ENCODE results near the gene PPIF. TPM values are rescaled to one million over a fixed set of nuclear protein-coding genes. Genes with fewer than 3 reads are reported as not detected.

PPIF gene
- total RNA-seq, 1 experiment from 2014 or later = 80.9 TPM

DNA sequence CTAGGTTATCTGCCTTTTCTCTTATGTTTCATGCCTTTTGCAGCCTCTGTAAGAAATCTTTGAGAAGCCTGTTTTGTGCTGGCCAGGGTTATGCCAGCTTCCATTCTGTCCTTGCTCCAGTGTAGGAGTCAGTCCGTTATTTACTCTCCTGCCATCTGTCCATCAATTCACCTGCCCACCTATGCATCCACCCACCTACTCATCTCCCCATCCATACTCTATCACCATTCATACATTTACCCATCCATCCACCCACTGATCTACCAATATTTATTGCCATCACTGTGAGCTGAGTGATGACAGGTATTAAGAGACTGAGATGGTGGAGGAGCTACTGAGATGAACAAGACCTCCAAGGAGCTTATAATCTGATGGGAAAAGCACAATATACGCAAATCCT lies 12.7 kb upstream of the PPIF start:
- H3K4me1 Mint-ChIP-seq = peaks cover 13% of the 10 kb centered on the region
- peaks cover 11% of the 10 kb centered on the region for H3K27me3 Mint-ChIP-seq (ENCODE audit: low read depth)
- peaks cover 8% of the 10 kb centered on the region; the same call in 1 of the 2 replicates for H3K36me3 Mint-ChIP-seq
- no peak overlapping the region for H3K27ac Mint-ChIP-seq
- DNase-seq (ENCODE audit: low spot score) = no peak
- ChIA-PET CTCF (interaction anchor here (4.6 kb wide), 1 partner anchor 13 kb away, joined by 24 read pairs; the partner anchor contains the start of gene PPIF), POLR2A (no interaction called here)
- H3K9me3 Mint-ChIP-seq = peaks cover 23% of the 10 kb centered on the region
- TF ChIP-seq, protein P1, sequence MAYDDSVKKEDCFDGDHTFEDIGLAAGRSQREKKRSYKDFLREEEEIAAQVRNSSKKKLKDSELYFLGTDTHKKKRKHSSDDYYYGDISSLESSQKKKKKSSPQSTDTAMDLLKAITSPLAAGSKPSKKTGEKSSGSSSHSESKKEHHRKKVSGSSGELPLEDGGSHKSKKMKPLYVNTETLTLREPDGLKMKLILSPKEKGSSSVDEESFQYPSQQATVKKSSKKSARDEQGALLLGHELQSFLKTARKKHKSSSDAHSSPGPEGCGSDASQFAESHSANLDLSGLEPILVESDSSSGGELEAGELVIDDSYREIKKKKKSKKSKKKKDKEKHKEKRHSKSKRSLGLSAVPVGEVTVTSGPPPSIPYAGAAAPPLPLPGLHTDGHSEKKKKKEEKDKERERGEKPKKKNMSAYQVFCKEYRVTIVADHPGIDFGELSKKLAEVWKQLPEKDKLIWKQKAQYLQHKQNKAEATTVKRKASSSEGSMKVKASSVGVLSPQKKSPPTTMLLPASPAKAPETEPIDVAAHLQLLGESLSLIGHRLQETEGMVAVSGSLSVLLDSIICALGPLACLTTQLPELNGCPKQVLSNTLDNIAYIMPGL (CRISPR knock-in tag; IDR thresholded peaks at IDR 0.05) = no peak
- TF ChIP-seq, protein P2, sequence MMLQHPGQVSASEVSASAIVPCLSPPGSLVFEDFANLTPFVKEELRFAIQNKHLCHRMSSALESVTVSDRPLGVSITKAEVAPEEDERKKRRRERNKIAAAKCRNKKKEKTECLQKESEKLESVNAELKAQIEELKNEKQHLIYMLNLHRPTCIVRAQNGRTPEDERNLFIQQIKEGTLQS (CRISPR knock-in tag; conservative IDR thresholded peaks at IDR 0.05) = no peak
- no peak for TF ChIP-seq NFATC4 (CRISPR knock-in tag; IDR thresholded peaks at IDR 0.05)
- TF ChIP-seq RORB (CRISPR knock-in tag; IDR thresholded peaks at IDR 0.05) = no peak
- TF ChIP-seq, protein P3, sequence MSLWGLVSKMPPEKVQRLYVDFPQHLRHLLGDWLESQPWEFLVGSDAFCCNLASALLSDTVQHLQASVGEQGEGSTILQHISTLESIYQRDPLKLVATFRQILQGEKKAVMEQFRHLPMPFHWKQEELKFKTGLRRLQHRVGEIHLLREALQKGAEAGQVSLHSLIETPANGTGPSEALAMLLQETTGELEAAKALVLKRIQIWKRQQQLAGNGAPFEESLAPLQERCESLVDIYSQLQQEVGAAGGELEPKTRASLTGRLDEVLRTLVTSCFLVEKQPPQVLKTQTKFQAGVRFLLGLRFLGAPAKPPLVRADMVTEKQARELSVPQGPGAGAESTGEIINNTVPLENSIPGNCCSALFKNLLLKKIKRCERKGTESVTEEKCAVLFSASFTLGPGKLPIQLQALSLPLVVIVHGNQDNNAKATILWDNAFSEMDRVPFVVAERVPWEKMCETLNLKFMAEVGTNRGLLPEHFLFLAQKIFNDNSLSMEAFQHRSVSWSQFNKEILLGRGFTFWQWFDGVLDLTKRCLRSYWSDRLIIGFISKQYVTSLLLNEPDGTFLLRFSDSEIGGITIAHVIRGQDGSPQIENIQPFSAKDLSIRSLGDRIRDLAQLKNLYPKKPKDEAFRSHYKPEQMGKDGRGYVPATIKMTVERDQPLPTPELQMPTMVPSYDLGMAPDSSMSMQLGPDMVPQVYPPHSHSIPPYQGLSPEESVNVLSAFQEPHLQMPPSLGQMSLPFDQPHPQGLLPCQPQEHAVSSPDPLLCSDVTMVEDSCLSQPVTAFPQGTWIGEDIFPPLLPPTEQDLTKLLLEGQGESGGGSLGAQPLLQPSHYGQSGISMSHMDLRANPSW (CRISPR knock-in tag; conservative IDR thresholded peaks at IDR 0.05; ENCODE audit: low read depth) = no peak
- TF ChIP-seq, protein P4, sequence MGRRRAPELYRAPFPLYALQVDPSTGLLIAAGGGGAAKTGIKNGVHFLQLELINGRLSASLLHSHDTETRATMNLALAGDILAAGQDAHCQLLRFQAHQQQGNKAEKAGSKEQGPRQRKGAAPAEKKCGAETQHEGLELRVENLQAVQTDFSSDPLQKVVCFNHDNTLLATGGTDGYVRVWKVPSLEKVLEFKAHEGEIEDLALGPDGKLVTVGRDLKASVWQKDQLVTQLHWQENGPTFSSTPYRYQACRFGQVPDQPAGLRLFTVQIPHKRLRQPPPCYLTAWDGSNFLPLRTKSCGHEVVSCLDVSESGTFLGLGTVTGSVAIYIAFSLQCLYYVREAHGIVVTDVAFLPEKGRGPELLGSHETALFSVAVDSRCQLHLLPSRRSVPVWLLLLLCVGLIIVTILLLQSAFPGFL (CRISPR knock-in tag; IDR thresholded peaks at IDR 0.05; ENCODE audit: borderline replicate concordance) = no peak
- ATAC-seq = no peak
- no peak overlapping the region for H3K4me3 Mint-ChIP-seq

DNA sequence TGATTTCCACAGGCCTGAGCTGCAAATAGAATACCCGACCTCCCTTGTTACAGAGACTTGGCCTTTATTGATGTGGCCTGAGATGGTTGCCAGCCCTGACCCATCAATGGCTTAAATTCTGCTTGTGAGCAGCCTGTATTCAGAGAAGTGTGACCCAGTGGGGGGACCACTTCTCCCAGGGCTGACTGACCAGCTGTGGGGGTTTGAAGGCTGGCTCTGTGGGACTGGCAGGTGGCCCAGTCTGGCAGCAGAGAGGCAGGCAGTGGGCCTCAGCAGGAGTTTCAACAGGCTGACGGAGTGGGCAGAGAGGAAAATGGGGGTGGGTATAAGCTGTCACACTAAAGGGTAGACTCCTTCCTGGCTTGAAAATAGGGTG lies 12.2 kb upstream of the PPIF start:
- no peak overlapping the region for H3K27ac Mint-ChIP-seq
- TF ChIP-seq, protein P3 (CRISPR knock-in tag; conservative IDR thresholded peaks at IDR 0.05; ENCODE audit: low read depth) = no peak
- TF ChIP-seq, protein P5, sequence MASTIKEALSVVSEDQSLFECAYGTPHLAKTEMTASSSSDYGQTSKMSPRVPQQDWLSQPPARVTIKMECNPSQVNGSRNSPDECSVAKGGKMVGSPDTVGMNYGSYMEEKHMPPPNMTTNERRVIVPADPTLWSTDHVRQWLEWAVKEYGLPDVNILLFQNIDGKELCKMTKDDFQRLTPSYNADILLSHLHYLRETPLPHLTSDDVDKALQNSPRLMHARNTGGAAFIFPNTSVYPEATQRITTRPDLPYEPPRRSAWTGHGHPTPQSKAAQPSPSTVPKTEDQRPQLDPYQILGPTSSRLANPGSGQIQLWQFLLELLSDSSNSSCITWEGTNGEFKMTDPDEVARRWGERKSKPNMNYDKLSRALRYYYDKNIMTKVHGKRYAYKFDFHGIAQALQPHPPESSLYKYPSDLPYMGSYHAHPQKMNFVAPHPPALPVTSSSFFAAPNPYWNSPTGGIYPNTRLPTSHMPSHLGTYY (CRISPR knock-in tag; IDR thresholded peaks at IDR 0.05) = no peak
- TF ChIP-seq SP1 (CRISPR knock-in tag; conservative IDR thresholded peaks at IDR 0.05) = no peak
- POLR2A ChIA-PET = no interaction called here
- H3K4me1 Mint-ChIP-seq = peaks cover 13% of the 10 kb centered on the region
- no peak overlapping the region for H3K4me3 Mint-ChIP-seq
- H3K9me3 Mint-ChIP-seq = peaks cover 23% of the 10 kb centered on the region
- CTCF ChIA-PET = interaction anchor here (2.3 to 4.6 kb wide), 2 partner anchors 12 to 23 kb away, joined by 6 to 24 read pairs; partner anchors contain the start of gene PPIF
- DNase-seq (ENCODE audit: low spot score) = no peak
- H3K36me3 Mint-ChIP-seq = peaks cover 8% of the 10 kb centered on the region; the same call in 1 of the 2 replicates
- ATAC-seq = no peak
- H3K27me3 Mint-ChIP-seq (ENCODE audit: low read depth) = peaks cover 11% of the 10 kb centered on the region

DNA sequence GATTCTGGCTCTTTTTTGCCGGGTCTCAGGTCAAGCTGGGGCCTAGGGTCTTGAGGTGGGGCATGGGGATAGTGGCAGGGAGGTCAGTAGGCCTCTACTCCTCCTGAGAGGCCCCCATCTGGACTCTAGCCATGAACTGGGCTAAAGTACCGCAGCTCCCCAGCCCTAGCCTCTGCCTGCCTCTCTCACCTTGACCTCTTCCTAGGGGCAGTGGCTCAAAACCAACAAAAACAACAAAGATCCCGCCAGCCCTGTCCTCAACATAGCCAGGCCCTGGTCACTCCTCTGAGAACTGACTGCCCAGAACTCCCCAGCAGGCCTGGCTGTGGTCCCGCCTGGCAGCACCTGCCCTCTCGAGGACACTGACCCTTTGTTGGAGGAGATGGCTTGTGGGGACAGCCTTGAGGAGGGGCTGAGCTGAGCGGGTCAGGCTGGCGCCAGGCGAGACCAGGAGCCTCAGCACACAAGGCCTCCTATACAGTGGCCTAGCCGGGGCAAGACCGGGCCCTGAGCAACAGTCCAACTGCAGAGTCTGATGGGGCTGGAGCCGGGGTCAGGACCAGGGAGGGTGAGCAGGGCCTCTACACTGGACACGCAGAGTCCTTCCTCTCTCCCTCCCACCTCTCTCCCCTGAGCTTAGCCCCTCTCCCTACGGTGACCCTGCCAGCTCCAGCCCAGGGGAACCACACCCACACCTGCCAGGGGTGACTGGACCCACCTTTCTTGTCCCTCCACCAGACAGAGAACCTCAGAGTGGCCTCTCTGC lies 11.6 kb upstream of the PPIF start:
- peaks cover 8% of the 10 kb centered on the region; the same call in 1 of the 2 replicates for H3K36me3 Mint-ChIP-seq
- H3K4me1 Mint-ChIP-seq = peaks cover 13% of the 10 kb centered on the region
- DNase-seq (ENCODE audit: low spot score) (no peak), ATAC-seq (no peak; the same call in 1 of the 2 replicates)
- ChIA-PET POLR2A (no interaction called here), CTCF (interaction anchor here (1.4 to 4.6 kb wide), 3 partner anchors 12 to 39 kb away, joined by 6 to 24 read pairs (median 8); partner anchors contain the start of gene PPIF)
- H3K27me3 Mint-ChIP-seq (ENCODE audit: low read depth) = peaks cover 11% of the 10 kb centered on the region
- H3K9me3 Mint-ChIP-seq = peaks cover 23% of the 10 kb centered on the region
- no peak overlapping the region for H3K4me3 Mint-ChIP-seq
- TF ChIP-seq, protein P6, sequence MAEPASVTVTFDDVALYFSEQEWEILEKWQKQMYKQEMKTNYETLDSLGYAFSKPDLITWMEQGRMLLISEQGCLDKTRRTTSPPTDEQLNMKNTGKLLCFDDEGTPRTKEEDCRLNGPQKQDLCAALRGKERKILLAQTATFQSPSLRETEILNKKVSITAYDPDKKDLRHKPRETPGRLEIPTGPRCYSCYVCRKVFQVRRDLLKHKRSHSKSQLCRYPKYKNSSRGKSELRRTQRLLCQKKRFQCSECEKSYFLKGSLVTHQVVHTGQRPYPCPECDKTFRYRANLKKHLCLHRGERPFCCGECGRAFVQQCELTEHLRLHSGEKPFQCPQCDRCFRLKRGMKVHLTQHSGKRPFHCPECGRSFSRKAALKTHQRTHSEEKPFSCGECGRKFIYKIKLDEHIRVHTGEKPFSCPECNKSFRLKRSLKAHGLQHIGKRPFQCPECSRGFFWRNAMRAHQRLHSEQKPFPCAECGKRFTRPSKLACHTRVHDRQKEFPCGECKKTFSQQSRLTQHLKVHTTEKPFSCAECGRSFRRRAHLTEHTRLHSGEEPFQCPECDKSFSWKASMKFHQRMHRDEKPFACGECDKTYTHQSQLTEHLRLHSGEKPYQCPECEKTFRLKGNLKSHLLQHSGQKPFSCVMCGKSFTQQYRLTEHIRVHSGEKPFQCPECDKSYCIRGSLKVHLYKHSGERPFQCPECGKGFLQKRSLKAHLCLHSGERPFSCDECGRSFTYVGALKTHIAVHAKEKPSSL (CRISPR knock-in tag; conservative IDR thresholded peaks at IDR 0.05) = no peak
- TF ChIP-seq GABPB1 (CRISPR knock-in tag; IDR thresholded peaks at IDR 0.05) = peak; percentile 65; the same call in 1 of the 2 replicates
- no peak overlapping the region for H3K27ac Mint-ChIP-seq

All from WTC11 (cell line).